Stimulated activated CD8-positive, alpha-beta memory T cell treated with anti-CD3 and anti-CD28 coated beads, Interleukin-2, amount 100 ng/mL, for 48 hours (primary cell): ENCODE measurements around the gene GDPD2.

Experiments
- DNase-seq, 2 donors: peaks; one replicate each; pipeline ENCODE4 v3.0.0-alpha.2; 2020; ENCODE audit warnings: low read depth in 2 of 2

The GDPD2 gene

GRCh38 chrX:70437921-70438665 lies 15.0 kb downstream of the GDPD2 start:
- DNase-seq, result no peak

DNA sequence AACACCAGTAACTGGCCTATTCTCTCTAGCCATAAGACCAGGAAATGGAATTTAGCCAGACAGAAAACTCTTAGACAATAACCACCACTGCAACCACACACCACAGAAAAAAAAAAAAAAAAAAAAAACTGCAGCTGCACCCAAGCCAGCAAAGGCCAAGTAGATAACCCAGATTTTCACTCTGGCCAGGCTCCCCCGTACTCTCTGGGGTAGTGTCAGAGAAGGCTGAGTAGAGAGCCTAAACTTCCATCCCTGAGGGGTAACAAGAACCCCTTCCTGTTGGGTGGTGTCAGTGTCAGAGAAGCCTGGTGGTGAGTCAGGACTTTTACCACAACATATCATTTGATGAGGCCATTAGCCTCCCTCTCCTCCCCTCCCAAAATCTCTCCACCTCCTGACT lies 15.9 kb downstream of the GDPD2 start:
- no peak for DNase-seq

DNA sequence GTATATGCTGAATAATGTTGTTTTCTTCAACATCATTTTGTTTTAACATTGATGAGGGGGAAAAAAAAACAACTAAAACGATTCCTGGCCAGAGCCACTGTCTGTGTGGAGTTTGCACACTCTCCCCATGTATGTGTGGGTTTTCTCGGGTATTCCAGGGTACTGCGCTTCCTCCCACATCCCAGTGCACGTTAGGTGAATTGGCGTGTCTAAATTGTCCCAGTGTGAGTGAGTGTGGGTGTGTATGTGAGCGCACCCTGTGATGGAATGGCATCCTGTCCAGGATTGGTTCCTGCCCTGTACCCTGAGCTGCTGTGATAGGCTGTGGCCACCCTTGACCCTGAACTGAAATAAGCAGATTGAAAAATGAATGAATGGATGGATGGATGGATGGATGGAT lies 19.1 kb downstream of the GDPD2 start:
- DNase-seq, result no peak

DNA sequence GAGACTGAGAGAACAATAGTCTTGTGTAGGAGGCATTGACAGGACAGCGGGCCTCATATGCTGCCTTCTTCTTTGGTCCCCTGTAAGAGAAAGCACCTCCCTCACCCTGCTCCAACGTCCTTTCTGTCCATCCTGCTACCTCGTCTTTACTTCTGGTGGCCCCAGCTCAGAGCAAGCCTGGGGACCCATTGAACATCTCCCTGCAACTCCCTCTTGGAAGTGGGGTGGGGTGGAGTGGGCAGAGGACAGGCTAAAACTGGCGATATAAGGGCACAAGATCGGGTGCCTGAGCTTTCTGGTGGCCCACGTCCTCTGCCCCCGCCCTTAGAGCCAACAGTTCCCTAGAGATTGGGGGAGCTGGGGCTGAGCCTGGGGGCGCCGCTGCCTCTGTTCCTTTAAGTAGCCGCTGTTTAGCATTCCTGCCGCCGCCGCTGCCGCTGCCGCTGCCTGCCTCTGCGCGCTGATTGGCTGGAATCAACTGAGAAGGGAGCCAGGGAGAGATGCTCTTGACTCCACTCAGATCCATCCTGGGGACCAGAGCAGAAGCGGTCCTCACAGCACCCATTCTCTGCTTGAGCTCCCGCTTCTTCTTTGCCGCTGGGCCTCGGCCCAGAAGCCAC lies 21.3 kb downstream of the GDPD2 start, which contains the start of gene DLG3:
Gene DLG3, plus strand, starts transcription at position 510 of the 620 bp plus-strand sequence. CDS start 367 bp downstream, outside the sequence.
- no peak for DNase-seq

DNA sequence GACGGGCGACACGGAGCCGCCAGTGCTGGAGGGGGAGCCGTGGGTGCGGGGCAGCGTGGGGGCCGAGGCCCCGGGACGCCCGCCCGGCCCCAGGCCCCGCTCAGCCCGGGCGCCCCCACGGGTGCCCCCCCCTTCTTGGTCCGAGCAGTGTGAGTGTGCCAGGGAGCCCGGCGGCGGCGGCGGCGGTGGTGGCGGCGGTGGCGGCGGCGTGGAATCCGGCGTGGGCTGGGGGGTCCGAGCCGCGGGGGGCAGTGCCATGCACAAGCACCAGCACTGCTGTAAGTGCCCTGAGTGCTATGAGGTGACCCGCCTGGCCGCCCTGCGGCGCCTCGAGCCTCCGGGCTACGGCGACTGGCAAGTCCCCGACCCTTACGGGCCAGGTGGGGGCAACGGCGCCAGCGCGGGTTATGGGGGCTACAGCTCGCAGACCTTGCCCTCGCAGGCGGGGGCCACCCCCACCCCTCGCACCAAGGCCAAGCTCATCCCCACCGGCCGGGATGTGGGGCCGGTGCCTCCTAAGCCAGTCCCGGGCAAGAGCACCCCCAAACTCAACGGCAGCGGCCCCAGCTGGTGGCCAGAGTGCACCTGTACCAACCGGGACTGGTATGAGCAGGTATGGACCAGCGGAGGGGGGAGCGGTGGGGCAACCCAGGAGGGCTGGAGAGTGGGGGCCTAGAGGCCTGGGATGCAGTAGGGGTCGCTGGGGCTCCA lies 22.0 kb downstream of the GDPD2 start:
- no peak for DNase-seq

DNA sequence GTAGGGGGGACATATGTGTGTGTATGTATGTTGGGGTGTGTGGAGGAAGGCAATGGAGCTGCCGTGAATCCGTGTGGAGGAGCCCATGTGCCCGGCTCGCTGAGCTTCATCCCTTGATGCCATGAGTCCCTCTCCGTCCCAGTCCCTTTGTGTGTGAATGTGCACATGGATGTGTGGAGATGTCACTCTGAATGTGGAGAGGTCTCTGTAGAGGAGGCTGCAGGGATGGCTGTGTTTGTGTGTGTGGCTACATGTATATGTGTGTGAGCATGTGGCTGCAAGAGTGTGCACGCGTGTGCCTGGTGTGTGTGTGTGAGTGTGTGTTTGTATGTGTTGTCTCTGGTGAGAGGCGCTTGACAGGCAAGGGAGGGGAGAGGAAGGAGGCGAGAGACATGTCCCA lies 22.8 kb downstream of the GDPD2 start:
- no peak for DNase-seq

DNA sequence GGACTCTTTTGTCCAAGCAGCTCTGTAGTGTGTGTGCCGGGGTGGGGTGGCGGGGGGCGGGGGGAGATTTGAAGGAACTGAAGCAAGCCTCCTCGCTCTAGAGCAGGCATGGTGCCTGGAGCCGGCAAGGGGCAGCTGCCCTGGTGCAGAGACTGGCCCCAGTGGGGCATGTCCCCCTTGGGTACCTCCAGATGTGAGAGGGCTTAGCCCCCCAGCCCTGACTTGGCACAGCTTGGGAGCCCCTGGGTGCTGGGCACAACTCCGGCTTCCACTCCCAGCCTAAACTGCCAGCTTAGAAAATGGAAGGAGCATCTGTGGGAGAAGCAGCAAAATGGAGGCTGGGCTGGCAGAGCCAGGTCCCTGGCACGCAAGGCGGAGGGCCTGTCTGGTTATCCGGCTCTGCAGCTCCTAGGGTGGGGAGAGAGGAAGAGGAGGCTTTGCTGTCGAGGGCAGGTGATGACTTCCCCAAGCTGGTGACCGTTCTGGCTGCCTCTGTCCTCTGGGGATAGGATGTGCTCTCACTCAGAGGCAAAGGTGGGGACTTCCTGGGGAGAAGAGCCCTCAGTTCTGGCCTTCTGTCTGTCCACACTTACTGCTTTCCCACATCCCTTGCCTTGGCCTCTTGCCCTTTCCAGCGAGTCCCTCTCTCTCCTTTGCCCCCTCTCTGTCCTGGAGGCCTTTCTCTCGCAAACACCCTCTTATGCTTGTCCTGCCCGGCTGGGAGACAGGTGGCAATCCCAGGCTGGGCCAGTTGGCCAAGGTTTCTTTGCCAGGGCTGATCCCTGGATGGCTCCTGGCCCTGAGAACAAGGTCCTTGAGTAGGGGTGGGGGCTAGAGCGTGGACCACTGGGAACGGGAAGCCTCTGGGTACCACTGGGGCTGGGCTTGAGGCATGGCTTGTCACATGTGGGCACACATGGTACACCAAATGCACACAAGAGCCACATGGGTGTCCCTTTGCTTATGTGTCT lies 23.6 kb downstream of the GDPD2 start:
- DNase-seq, result no peak

DNA sequence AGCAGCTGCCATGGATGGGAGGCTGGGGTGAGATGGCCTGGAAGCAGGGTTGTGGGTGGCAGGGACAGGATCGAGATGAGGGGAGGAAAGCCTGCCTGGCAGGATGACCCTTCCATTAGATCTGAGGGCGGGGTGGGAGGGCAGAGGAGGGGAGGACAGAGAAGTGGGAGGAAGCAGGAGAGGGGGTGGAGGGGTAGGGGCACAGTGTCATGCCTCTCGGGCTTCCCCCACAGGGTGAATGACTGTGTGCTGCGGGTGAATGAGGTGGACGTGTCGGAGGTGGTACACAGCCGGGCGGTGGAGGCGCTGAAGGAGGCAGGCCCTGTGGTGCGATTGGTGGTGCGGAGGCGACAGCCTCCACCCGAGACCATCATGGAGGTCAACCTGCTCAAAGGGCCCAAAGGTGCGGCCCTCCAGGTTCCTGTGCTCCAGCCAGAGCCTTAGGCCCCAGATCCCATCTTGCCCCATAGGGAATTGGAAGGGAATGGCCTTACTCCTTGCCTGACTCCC lies 26.4 kb downstream of the GDPD2 start:
- no peak for DNase-seq

GRCh38 chrX:70452143-70452733 lies 29.1 kb downstream of the GDPD2 start:
- DNase-seq, result peak in 1 of 2 donors; percentile 51

- no peak for DNase-seq
These were observed 30.0 kb downstream of the GDPD2 start for GRCh38 chrX:70453024-70453618.

- peak; percentile 42 to 50 for DNase-seq
These were observed 31.6 kb downstream of the GDPD2 start for GRCh38 chrX:70454441-70455365.

- no peak for DNase-seq
These were observed 32.5 kb downstream of the GDPD2 start for GRCh38 chrX:70455366-70456202.

DNA sequence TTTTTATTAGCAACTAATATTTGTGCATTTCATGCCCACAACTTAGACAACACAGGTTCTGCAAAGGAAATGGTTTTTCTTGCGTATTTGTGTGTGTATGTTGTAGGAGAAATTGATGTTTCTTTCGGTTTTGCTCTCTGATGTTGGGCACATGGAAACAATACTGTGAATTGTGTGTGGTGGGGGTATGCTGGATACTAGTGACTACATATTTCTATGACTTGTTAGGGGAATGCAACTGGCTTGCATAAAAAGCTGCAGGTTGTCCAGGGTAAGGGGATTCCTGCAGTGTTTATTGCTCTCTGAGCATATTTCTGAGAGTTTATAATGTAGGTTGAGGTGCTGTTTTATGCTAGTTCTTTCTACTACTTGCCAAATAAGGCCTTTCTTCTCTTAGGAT lies 33.1 kb downstream of the GDPD2 start:
- no peak for DNase-seq

- no peak for DNase-seq
These were observed 37.9 kb downstream of the GDPD2 start for GRCh38 chrX:70461026-70461425.

DNA sequence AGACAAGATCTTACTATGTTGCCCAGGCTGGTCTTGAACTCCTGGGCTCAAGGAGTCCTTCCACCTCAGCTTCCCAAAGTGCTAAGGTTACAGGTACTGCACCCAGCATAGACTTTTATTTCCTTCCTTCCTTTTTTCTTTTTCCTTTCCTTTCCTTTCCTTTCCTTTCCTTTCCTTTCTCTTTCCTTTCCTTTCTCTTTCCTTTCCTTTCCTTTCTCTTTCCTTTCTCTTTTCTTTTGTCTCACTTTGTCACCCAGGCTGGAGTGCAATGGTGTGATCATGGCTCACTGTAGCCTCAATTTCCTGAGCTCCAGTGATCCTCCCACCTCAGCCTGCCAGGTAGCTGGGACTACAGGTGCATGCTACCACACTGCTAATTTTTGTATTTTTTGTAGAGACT lies 40.9 kb downstream of the GDPD2 start:
- DNase-seq, result no peak

DNA sequence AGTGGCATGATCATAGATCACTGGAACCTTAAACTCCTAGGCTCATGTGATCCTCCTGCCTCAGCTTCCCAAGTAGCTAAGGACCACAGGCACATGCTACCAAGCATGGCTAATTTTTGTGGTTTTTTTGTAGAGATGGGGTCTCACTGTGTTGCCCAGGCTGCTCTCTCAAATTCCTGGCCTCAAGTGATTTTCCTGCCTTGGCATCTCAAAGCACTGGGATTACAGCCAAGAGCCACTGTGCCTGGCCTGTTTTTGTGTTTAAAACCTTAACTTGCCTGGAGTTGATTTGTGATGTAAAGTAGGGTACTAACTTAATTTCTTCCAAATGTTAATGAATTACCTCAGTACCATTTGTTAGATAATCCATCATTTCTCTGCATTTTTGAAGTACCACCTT lies 43.9 kb downstream of the GDPD2 start:
- no peak for DNase-seq

- no peak for DNase-seq
These were observed 45.6 kb downstream of the GDPD2 start for GRCh38 chrX:70468709-70469108.

- no peak for DNase-seq
These were observed 47.8 kb downstream of the GDPD2 start for GRCh38 chrX:70470850-70471289.
